HG03108 (cell line): ENCODE results near the gene PPP1R1A.

Experiments used
- ATAC-seq: cut with Tn5 transposase; IDR thresholded peaks from one replicate; pipeline ENCODE4 v1.9.1; 2021; ENCODE audit warnings: moderate library complexity; ENCODE audit not compliant: unreplicated experiment

The PPP1R1A gene

DNA sequence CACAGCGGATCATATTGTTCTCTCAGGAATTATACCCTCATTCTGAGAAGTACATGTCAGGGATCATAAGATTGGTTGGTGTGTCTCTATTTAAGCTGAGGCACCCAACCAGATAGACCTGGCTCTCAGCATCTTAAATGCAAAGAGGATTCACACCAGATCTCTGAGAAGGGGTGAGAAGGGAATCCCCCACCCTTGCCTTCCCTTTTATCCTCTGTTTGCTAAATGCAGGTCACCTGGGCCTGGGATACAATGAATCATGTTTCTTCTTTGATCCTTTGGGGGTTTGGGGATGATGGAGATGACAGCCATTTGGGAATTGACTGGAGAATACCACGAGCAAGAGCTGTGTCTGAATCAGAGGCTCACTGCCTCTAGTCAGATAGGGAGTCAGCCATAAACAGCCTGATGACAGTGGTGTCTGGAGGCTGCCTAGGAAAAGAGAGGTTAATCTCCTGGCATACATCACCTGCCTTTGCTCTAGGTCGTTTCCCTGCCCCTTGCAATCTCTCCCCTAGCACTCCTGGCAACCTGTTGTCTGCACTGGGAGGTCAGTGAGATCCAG, 50.2 kb downstream of the PPP1R1A start:
- ATAC-seq, result no peak

DNA sequence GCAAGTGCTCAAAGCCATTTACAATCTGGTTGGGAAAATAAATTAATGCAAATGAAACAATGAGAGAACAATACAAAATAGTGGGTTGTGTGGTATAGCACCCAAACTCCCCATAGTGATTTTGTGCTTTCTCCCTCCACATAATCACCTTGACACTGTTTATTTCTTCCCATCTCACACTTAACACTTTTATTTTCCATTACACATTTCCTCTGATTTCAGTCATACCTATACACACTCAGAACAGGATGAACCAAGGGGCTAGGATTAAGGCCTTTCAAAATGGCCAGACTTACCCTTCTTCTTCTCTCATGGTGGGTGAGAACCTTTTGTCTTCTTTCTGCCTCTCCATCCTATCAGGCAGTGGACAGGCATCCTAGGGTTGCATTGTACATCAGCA, 53.0 kb downstream of the PPP1R1A start:
- no peak for ATAC-seq

- no peak for ATAC-seq
Measured at GRCh38 chr12:54529581-54529980, 58.9 kb downstream of the PPP1R1A start.
